Prostate gland (tissue), 2 donors: ENCODE results near the gene ELMOD1. TPM values are rescaled to one million over a fixed set of nuclear protein-coding genes. Genes with fewer than 3 reads are reported as not detected.

Source experiments
- DNase-seq: peaks from one replicate; pipeline ENCODE4 v3.0.0-alpha.2; 2019; ENCODE audit warnings: low spot score
- H3K27ac ChIP-seq, 2 donors: fragments of 200-600 bp; sonication (generic); 2 replicates each; pipeline ENCODE4 v1.5.1; 2017 to 2019
- H3K27me3 ChIP-seq: fragments of 200-600 bp; sonication (generic); replicated peaks from 2 replicates; pipeline ENCODE4 v1.5.1; 2019; ENCODE audit not compliant: insufficient read depth
- H3K36me3 ChIP-seq, 2 donors: fragments of 200-600 bp; sonication (generic); 1 replicate in 1 of 2; 2 replicates in 1 of 2; pipeline versions ENCODE4 v1.5.1 to v1.8.1; 2017 to 2019
- H3K4me1 ChIP-seq: fragments of 200-600 bp; sonication (generic); replicated peaks from 2 replicates; pipeline ENCODE4 v1.5.1; 2019
- H3K4me3 ChIP-seq, 2 donors: fragments of 200-600 bp; sonication (generic); 2 replicates each; pipeline ENCODE4 v1.5.1; 2017 to 2019
- H3K9me3 ChIP-seq: fragments of 200-600 bp; sonication (generic); 2 replicates; pipeline ENCODE4 v1.5.1; 2017
- CTCF ChIP-seq, 4 experiments: fragments of 200-600 bp in 2 of 4; fragments of 450-650 bp in 2 of 4; sonication (generic) in 2 of 4; IDR thresholded peaks; 1 replicate in 3 of 4; 2 replicates in 1 of 4; pipeline ENCODE4 v1.5.1; 2016 to 2019; ENCODE audit warnings: antibody characterized with exemption in 4 of 4, mild to moderate bottlenecking in 2 of 4, moderate library complexity in 2 of 4
- POLR2A ChIP-seq: fragments of 450-650 bp; IDR thresholded peaks from one replicate; pipeline ENCODE4 v1.6.1; 2016; ENCODE audit warnings: antibody characterized with exemption, mild to moderate bottlenecking
- POLR2AphosphoS5 ChIP-seq: sonication (generic); formaldehyde crosslinking; IDR thresholded peaks from one replicate; pipeline ENCODE4 v1.6.1; 2017; ENCODE audit warnings: antibody characterized with exemption
- WGBS: methylation state at CpG from one replicate; pipeline ENCODE4 v1.1.5; 2018; 5-methylcytosine and 5-hydroxymethylcytosine counted together
- intact Hi-C: fragments of 100-400 bp; cut with DNase I; formaldehyde crosslinking; loops from one replicate; pipeline ENCODE4 v1.14.2; 2022
- total RNA-seq, 2 donors: library from RNA; depleted of rRNA; stranded (reverse); fragments of >200 nt; gene quantifications; one replicate each; pipeline ENCODE4 v1.1.0, GENCODE V29; 2016

Gene ELMOD1
- total RNA-seq, 2 donors from 2014 or later, result 0.36 to 4.0 TPM

GRCh38 chr11:107583629-107584195 lies 7.2 kb upstream of the ELMOD1 start:
- Histone ChIP-seq H3K9me3 (no peaks in the 10 kb centered on the region), H3K36me3 (no peaks in the 10 kb centered on the region), H3K27ac (no peak overlapping the region), H3K4me1 (no peaks in the 10 kb centered on the region), H3K27me3 (no peaks in the 10 kb centered on the region), H3K4me3 (no peak overlapping the region)
- intact Hi-C loops, result no loop called here
- no peak for TF ChIP-seq POLR2AphosphoS5
- no peak for TF ChIP-seq POLR2A
- no peak for TF ChIP-seq CTCF (IDR thresholded peaks at IDR 0.05)
- 63% methylated on average over 3 of the region's 3 CpGs for WGBS
- DNase-seq, result no peak

- no peak for TF ChIP-seq POLR2A
- no peak for TF ChIP-seq CTCF (IDR thresholded peaks at IDR 0.05)
- no peak for TF ChIP-seq POLR2AphosphoS5
- WGBS, result 60% methylated on average over 5 of the region's 5 CpGs
- no peaks in the 10 kb centered on the region for H3K36me3 ChIP-seq
- H3K27me3 ChIP-seq, result no peaks in the 10 kb centered on the region
- no peak for DNase-seq
- no peak overlapping the region for H3K4me3 ChIP-seq
- H3K4me1 ChIP-seq, result peaks cover 5% of the 10 kb centered on the region
- H3K9me3 ChIP-seq, result no peaks in the 10 kb centered on the region
- intact Hi-C loops, result no loop called here
- H3K27ac ChIP-seq, result no peak overlapping the region
Measured at GRCh38 chr11:107587306-107587979, 3.5 kb upstream of the ELMOD1 start.

GRCh38 chr11:107591378-107592230 lies 657 bp downstream of the ELMOD1 start:
- no peaks in the 10 kb centered on the region for H3K36me3 ChIP-seq
- peak overlapping the region; percentile 39 to 49 for H3K4me3 ChIP-seq
- intact Hi-C loops, result no loop called here
- H3K27ac ChIP-seq, result no peak overlapping the region
- H3K27me3 ChIP-seq, result peaks cover 4% of the 10 kb centered on the region
- TF ChIP-seq POLR2A (no peak), CTCF (IDR thresholded peaks at IDR 0.05) (no peak), POLR2AphosphoS5 (no peak)
- WGBS, result under 1% methylated on average over 46 of the region's 49 CpGs
- no peak for DNase-seq
- H3K4me1 ChIP-seq, result peaks cover 5% of the 10 kb centered on the region
- no peaks in the 10 kb centered on the region for H3K9me3 ChIP-seq

GRCh38 chr11:107592231-107592590 lies 1.3 kb downstream of the ELMOD1 start:
- intact Hi-C loops, result no loop called here
- no peak for DNase-seq
- peaks cover 5% of the 10 kb centered on the region for H3K4me1 ChIP-seq
- H3K9me3 ChIP-seq, result no peaks in the 10 kb centered on the region
- H3K27ac ChIP-seq, result no peak overlapping the region
- 21% methylated on average over 6 of the region's 6 CpGs for WGBS
- peaks cover 4% of the 10 kb centered on the region for H3K27me3 ChIP-seq
- H3K36me3 ChIP-seq, result no peaks in the 10 kb centered on the region
- TF ChIP-seq POLR2AphosphoS5 (no peak), CTCF (IDR thresholded peaks at IDR 0.05) (no peak), POLR2A (no peak)
- H3K4me3 ChIP-seq, result no peak overlapping the region
